Endothelial cell of umbilical vein (primary cell): Measurements from ENCODE around the gene HMGXB3. TPM values are rescaled to one million over a fixed set of nuclear protein-coding genes. Genes with fewer than 3 reads are reported as not detected.

Source experiments
- BruUV-seq: library from RNA; stranded (reverse); fragments of 400-500 nt; replicated peaks from 2 replicates; lab custom pipeline; 2021; lab: Mats Ljungman, UMichigan
- CTCF ChIA-PET: fragments of 300-600, 350-600 bp; sonication (Branson Sonifier 250); formaldehyde crosslinking; loops from one replicate; lab custom pipeline; 2021; ENCODE audit warnings: antibody characterized with exemption, inconsistent platforms; lab: Charles Lee
- POLR2A ChIA-PET: fragments of 300-600, 350-600 bp; sonication (Branson Sonifier 250); formaldehyde crosslinking; loops from one replicate; lab custom pipeline; 2021; ENCODE audit warnings: antibody characterized with exemption, inconsistent platforms; lab: Charles Lee
- DNase-seq: peaks from one replicate; pipeline ENCODE4 v3.0.0-alpha.2; 2011; ENCODE audit warnings: low read depth, low spot score
- FAIRE-seq: peaks from 2 replicates; lab custom pipeline; 2011; peaks lifted over from hg19 to GRCh38; lab: Jason Lieb, UNC
- H2AFZ ChIP-seq: 2 replicates; pipeline ENCODE4 v1.6.0; 2012; ENCODE audit warnings: low read depth, low read length, control low read depth, inconsistent platforms
- H3K27ac ChIP-seq: 2 replicates; pipeline ENCODE4 v1.5.1; 2011; ENCODE audit warnings: low read depth, mild to moderate bottlenecking, control low read depth, low read length, moderate library complexity; ENCODE audit not compliant: insufficient read depth
- H3K27me3 ChIP-seq, 2 experiments: 2 replicates each; pipeline versions ENCODE4 v1.6.0 to v1.6.1; 2011; ENCODE audit warnings: low read length in 2 of 2, mixed read lengths in 1 of 2; ENCODE audit not compliant: control insufficient read depth in 2 of 2, insufficient read depth in 2 of 2
- H3K36me3 ChIP-seq, 2 experiments: 2 replicates in 1 of 2; 3 replicates in 1 of 2; pipeline ENCODE4 v1.5.1; 2011; ENCODE audit warnings: low read length in 2 of 2, mild to moderate bottlenecking in 1 of 2, moderate library complexity in 1 of 2; ENCODE audit not compliant: control insufficient read depth in 2 of 2, insufficient read depth in 2 of 2; ENCODE audit errors: extremely low read depth in 1 of 2
- H3K4me1 ChIP-seq: 3 replicates; pipeline ENCODE4 v1.5.1; 2011; ENCODE audit warnings: mild to moderate bottlenecking, low read length; ENCODE audit not compliant: control insufficient read depth, insufficient read depth; ENCODE audit errors: extremely low read depth
- H3K4me2 ChIP-seq: 2 replicates; pipeline ENCODE4 v1.6.1; 2011; ENCODE audit warnings: low read length, control low read depth, mixed read lengths; ENCODE audit not compliant: insufficient read depth
- H3K4me3 ChIP-seq, 3 experiments: fragments of 200-600 bp in 1 of 3; sonication (generic), shearing (Covaris generic) in 1 of 3; replicated peaks in 1 of 3; 2 replicates each; pipeline ENCODE4 v1.5.1; 2011 to 2016; ENCODE audit warnings: control low read depth in 3 of 3, low read length in 3 of 3, mild to moderate bottlenecking in 2 of 3, inconsistent platforms in 1 of 3, low read depth in 1 of 3, moderate library complexity in 1 of 3; ENCODE audit not compliant: insufficient read depth in 1 of 3
- H3K79me2 ChIP-seq: 2 replicates; pipeline ENCODE4 v1.6.0; 2012; ENCODE audit warnings: low read length, inconsistent platforms; ENCODE audit not compliant: control insufficient read depth, insufficient read depth
- H3K9ac ChIP-seq: replicated peaks from 2 replicates; pipeline ENCODE3; 2011; ENCODE audit warnings: low read length, control low read depth; ENCODE audit not compliant: insufficient read depth; ENCODE audit errors: extremely low read depth
- H3K9me1 ChIP-seq: replicated peaks from 3 replicates; pipeline ENCODE4 v1.6.0; 2011; ENCODE audit warnings: mild to moderate bottlenecking, low read length; ENCODE audit not compliant: control insufficient read depth, insufficient read depth; ENCODE audit errors: extremely low read depth
- H3K9me3 ChIP-seq: replicated peaks from 2 replicates; pipeline ENCODE4 v1.5.1; 2012; ENCODE audit warnings: low read length, inconsistent platforms; ENCODE audit not compliant: control insufficient read depth, insufficient read depth
- H4K20me1 ChIP-seq: replicated peaks from 2 replicates; pipeline ENCODE3; 2011; ENCODE audit warnings: mild to moderate bottlenecking, low read length; ENCODE audit not compliant: control insufficient read depth, insufficient read depth; ENCODE audit errors: extremely low read depth
- FOS ChIP-seq: IDR thresholded peaks from 2 replicates; pipeline ENCODE4 v1.6.1; 2011; ENCODE audit warnings: mild to moderate bottlenecking, low read length, moderate library complexity, borderline replicate concordance; ENCODE audit not compliant: insufficient read depth
- JUN ChIP-seq: IDR thresholded peaks from 2 replicates; pipeline ENCODE4 v1.6.1; 2011; ENCODE audit warnings: borderline replicate concordance, low read depth; ENCODE audit not compliant: insufficient read length, insufficient read depth
- MAX ChIP-seq: IDR thresholded peaks from 2 replicates; pipeline ENCODE4 v1.6.1; 2011; ENCODE audit not compliant: insufficient read depth, insufficient read length
- MYC ChIP-seq: IDR thresholded peaks from one replicate; pipeline ENCODE4 v1.6.1; 2011; ENCODE audit warnings: mild to moderate bottlenecking, low read depth, low read length
- POLR2AphosphoS5 ChIP-seq: IDR thresholded peaks from 2 replicates; pipeline ENCODE4 v1.6.1; 2012; ENCODE audit warnings: low read depth, mild to moderate bottlenecking, control low read depth, low read length, moderate library complexity; ENCODE audit not compliant: insufficient read depth
- dilution Hi-C: fragments of 300-500 bp; cut with MboI; formaldehyde crosslinking; loops from one replicate; pipeline ENCODE4 v1.15.0; 2019; ENCODE audit warnings: low sequenced_read_pairs; ENCODE audit not compliant: extremely low pct_ligation_motif_present
- intact Hi-C: fragments of 100-400 bp; cut with micrococcal nuclease; formaldehyde crosslinking; loops from one replicate; pipeline ENCODE4 v1.10.0; 2022
- polyA plus RNA-seq, 4 experiments: library from polyadenylated mRNA; depleted of rRNA in 3 of 4; stranded (reverse) in 3 of 4; unstranded in 1 of 4; fragments of >200 nt; gene quantifications; 2 replicates each; pipeline versions ENCODE4 v1.2.1 to v1.2.3, GENCODE V29; 2011 to 2012; ENCODE audit warnings: missing spikeins in 1 of 4
- total RNA-seq: library from RNA; stranded (reverse); gene quantifications from 2 replicates; pipeline ENCODE4 v1.2.3, GENCODE V29; 2021
- TF ChIP-seq, protein P1 (sequence below), 2 donors: IDR thresholded peaks; 1 replicate in 1 of 2; 2 replicates in 1 of 2; pipeline ENCODE4 v1.5.1; 2011; ENCODE audit warnings: low read length in 2 of 2, mild to moderate bottlenecking in 2 of 2, moderate library complexity in 2 of 2, control low read depth in 1 of 2, inconsistent platforms in 1 of 2, low read depth in 1 of 2; ENCODE audit not compliant: insufficient read depth in 1 of 2; ENCODE audit errors: extremely low read depth in 1 of 2

HMGXB3 gene
- total and polyA plus RNA-seq, 2 donors (not counting 3 experiments of a cell fraction or from before 2014, with no cell fraction given) = 34.8 to 52.6 TPM

GRCh38 chr5:150085950-150086715, 85.6 kb downstream of the HMGXB3 start, which contains the start of gene CSF1R:
CSF1R (minus strand) TSS chr5:150086554; CDS start chr5:150086427, 127 bp downstream.
- no peak for DNase-seq
- no peak within 1 kb of the TSS for H3K4me2 ChIP-seq
- TF ChIP-seq MYC (no peak), POLR2AphosphoS5 (no peak), FOS (no peak), MAX (no peak)
- CTCF ChIA-PET = interaction anchor here (1.0 kb wide), 1 partner anchor 252 kb away, joined by 3 read pairs; no protein-coding TSS in a partner anchor
- H3K27ac ChIP-seq = no peak within 1 kb of the TSS
- peaks cover 17% of the 10 kb centered on the region for H3K4me1 ChIP-seq
- FAIRE-seq = no peak
- no TSS peak for BruUV-seq
- no peak within 1 kb of the TSS for H3K4me3 ChIP-seq
- H3K36me3 ChIP-seq = no peaks in the 10 kb centered on the region
- no peak within 1 kb of the TSS for H2AFZ ChIP-seq
- H3K9me1 ChIP-seq = no peaks in the 10 kb centered on the region
- POLR2A ChIA-PET = interaction anchor here (0.6 kb wide), 1 partner anchor 262 kb away, joined by 3 read pairs; no protein-coding TSS in a partner anchor
- H3K79me2 ChIP-seq = no peaks in the 10 kb centered on the region
- H4K20me1 ChIP-seq = no peaks in the 10 kb centered on the region
- H3K9me3 ChIP-seq = no peaks in the 10 kb centered on the region
- intact Hi-C loops (no loop called here), dilution Hi-C loops (no loop called here)
- peaks cover 22 to 36% of the 10 kb centered on the region in 2 experiments for H3K27me3 ChIP-seq
- no peak within 1 kb of the TSS for H3K9ac ChIP-seq

DNA sequence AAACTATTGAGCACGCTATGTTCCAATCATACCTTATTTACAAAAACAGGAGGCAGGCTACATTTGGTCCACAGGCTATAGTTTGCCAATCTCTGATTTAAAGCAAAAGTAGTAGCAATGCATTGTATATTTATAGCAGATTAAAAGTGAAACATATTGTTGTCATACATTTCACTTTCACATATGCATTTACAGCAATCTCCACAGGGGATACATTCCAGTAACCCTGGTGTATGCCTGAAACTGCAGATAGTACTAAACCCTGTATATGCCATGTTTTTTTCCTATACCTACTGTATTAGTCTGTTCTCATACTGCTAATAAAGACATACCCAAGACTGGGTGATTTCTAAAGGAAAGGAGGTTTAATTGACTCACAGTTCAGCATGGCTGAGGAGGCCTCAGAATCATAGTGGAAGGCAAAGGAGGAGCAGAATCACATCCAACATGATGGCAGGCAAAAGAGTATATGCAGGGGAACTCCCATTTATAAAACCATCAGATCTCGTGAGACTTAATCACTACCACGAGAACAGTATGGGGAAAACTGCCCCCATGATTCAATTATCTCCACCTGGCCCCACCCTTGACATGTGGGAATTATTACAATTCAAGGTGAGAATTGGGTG, 91.7 kb downstream of the HMGXB3 start:
- Histone ChIP-seq H3K36me3 (no peaks in the 10 kb centered on the region), H2AFZ (no peak overlapping the region), H3K4me3 (no peak overlapping the region), H3K27ac (no peak overlapping the region), H3K9me1 (no peaks in the 10 kb centered on the region), H4K20me1 (no peaks in the 10 kb centered on the region), H3K9me3 (no peaks in the 10 kb centered on the region), H3K4me1 (no peaks in the 10 kb centered on the region), H3K9ac (no peak overlapping the region), H3K4me2 (no peak overlapping the region), H3K27me3 (peaks cover 19 to 52% of the 10 kb centered on the region in 2 experiments), H3K79me2 (no peaks in the 10 kb centered on the region)
- BruUV-seq = no TSS peak
- FAIRE-seq (no peak), DNase-seq (no peak)
- no peak for TF ChIP-seq JUN
- TF ChIP-seq, protein P1, sequence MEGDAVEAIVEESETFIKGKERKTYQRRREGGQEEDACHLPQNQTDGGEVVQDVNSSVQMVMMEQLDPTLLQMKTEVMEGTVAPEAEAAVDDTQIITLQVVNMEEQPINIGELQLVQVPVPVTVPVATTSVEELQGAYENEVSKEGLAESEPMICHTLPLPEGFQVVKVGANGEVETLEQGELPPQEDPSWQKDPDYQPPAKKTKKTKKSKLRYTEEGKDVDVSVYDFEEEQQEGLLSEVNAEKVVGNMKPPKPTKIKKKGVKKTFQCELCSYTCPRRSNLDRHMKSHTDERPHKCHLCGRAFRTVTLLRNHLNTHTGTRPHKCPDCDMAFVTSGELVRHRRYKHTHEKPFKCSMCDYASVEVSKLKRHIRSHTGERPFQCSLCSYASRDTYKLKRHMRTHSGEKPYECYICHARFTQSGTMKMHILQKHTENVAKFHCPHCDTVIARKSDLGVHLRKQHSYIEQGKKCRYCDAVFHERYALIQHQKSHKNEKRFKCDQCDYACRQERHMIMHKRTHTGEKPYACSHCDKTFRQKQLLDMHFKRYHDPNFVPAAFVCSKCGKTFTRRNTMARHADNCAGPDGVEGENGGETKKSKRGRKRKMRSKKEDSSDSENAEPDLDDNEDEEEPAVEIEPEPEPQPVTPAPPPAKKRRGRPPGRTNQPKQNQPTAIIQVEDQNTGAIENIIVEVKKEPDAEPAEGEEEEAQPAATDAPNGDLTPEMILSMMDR (IDR thresholded peaks at IDR 0.05; ENCODE audit: extremely low read depth in 1 of 2, insufficient read depth in 1 of 2, low read depth in 1 of 2, low read length in 2 of 2) = no peak
- dilution Hi-C loops = no loop called here
- ChIA-PET CTCF (no interaction called here), POLR2A (no interaction called here)
- intact Hi-C loops = no loop called here
